ENCODE data around the gene IRF9. TPM values are rescaled to one million over a fixed set of nuclear protein-coding genes. Genes with fewer than 3 reads are reported as not detected.

Gene IRF9
- total and polyA plus RNA-seq, 2 of the 13 experiments (the other 11 are each of a cell fraction or from before 2014, with no cell fraction given), result 14.9 to 49.7 TPM

- peak; percentile 94 for TF ChIP-seq ZHX1 (CRISPR knock-in tag; IDR thresholded peaks at IDR 0.05; ENCODE audit: low read depth)
- TF ChIP-seq FUBP1 (CRISPR knock-in tag; IDR thresholded peaks at IDR 0.05; ENCODE audit: borderline replicate concordance), result 0 out of 2 replicates have a peak, but pooled peaks have one; percentile 64
- peak; percentile 81 for TF ChIP-seq HMG20B (CRISPR knock-in tag; conservative IDR thresholded peaks at IDR 0.05)
- peak; percentile 99 for TF ChIP-seq ZNF350 (CRISPR knock-in tag; IDR thresholded peaks at IDR 0.05; ENCODE audit: borderline replicate concordance, low read depth)
- peak; percentile 75 for TF ChIP-seq MED1 (CRISPR knock-in tag; IDR thresholded peaks at IDR 0.05)
- TF ChIP-seq ZNF761 (CRISPR knock-in tag; conservative IDR thresholded peaks at IDR 0.05), result peak; percentile 97; the same call in 1 of the 2 replicates
- TF ChIP-seq ZNF282 (IDR thresholded peaks at IDR 0.05; ENCODE audit: partially characterized antibody), result no peak
- peak; percentile 98 for TF ChIP-seq ZNF543 (CRISPR knock-in tag; IDR thresholded peaks at IDR 0.05)
- peak; percentile 96; the same call in 1 of the 2 replicates for TF ChIP-seq IRF9 (CRISPR knock-in tag; IDR thresholded peaks at IDR 0.05; ENCODE audit: borderline replicate concordance)
- no peak for TF ChIP-seq TEAD3 (CRISPR knock-in tag; optimal IDR thresholded peaks at IDR 0.05; ENCODE audit: borderline replicate concordance)
- peak; percentile 75 for TF ChIP-seq SRSF1 (optimal IDR thresholded peaks at IDR 0.05; ENCODE audit: low read depth, low read length)
- no peak; the same call in 1 of the 2 replicates for TF ChIP-seq ZNF143 (CRISPR knock-in tag; IDR thresholded peaks at IDR 0.05)
- TF ChIP-seq ZNF841 (CRISPR knock-in tag; IDR thresholded peaks at IDR 0.05; ENCODE audit: borderline replicate concordance), result no peak
- peak; percentile 99 for TF ChIP-seq GLI4 (CRISPR knock-in tag; IDR thresholded peaks at IDR 0.05; ENCODE audit: borderline replicate concordance)
- peak; percentile 98 for TF ChIP-seq ZNF333 (CRISPR knock-in tag; IDR thresholded peaks at IDR 0.05; ENCODE audit: borderline replicate concordance)
- TF ChIP-seq AFF4 (CRISPR knock-in tag; IDR thresholded peaks at IDR 0.05), result no peak
- TF ChIP-seq CHD4 (IDR thresholded peaks at IDR 0.05; ENCODE audit: borderline replicate concordance, low read length), result 0 out of 2 replicates have a peak, but pooled peaks have one; percentile 20
- TF ChIP-seq GABPB1 (CRISPR knock-in tag; IDR thresholded peaks at IDR 0.05), result peak; percentile 90
Measured at GRCh38 chr14:24141097-24141880, 19.8 kb upstream of the IRF9 start, which contains the start of gene EMC9 (continued).

All from HepG2 (cell line).